Measurements from ENCODE around the gene FBXO39. TPM values are rescaled to one million over a fixed set of nuclear protein-coding genes. Genes with fewer than 3 reads are reported as not detected.

The FBXO39 gene
- total and polyA plus RNA-seq, 4 experiments from 2014 or later, result 0.14 to 0.25 (median 0.20) TPM; not detected in 1

GRCh38 chr17:6830383-6830986, 54.5 kb downstream of the FBXO39 start:
- Histone ChIP-seq H3K27ac (ENCODE audit: low read depth, low read length) (no peak overlapping the region), H3K9me3 (ENCODE audit: control insufficient read depth in 1 of 2, low read length in 2 of 2) (no peaks in the 10 kb centered on the region), H3K4me1 (ENCODE audit: insufficient read depth, low read length) (peaks cover 13% of the 10 kb centered on the region), H3K36me3 (ENCODE audit: insufficient read depth, low read length) (no peaks in the 10 kb centered on the region), H3K4me3 (ENCODE audit: low read length in 2 of 2) (no peak overlapping the region), H3K27me3 (ENCODE audit: insufficient read depth, low read length) (peaks cover 31% of the 10 kb centered on the region)
- H3K4me1 Mint-ChIP-seq, result peaks cover 6 to 20% (median 18%) of the 10 kb centered on the region in 4 donors
- peaks cover 0 to 2% (median 0%) of the 10 kb centered on the region in 8 donors for H3K9me3 Mint-ChIP-seq
- ChIA-PET POLR2A (ENCODE audit: partially characterized antibody) (no interaction called here), CTCF (ENCODE audit: partially characterized antibody) (no interaction called here)
- peak overlapping the region in 2 of 8 donors; percentile 51 to 60 for H3K4me3 Mint-ChIP-seq
- peaks cover 30 to 51% of the 10 kb centered on the region in 2 donors for H3K27me3 Mint-ChIP-seq
- intact Hi-C loops (cut with micrococcal nuclease), result no loop called here
- H3K36me3 Mint-ChIP-seq, result no peaks in the 10 kb centered on the region
- no peak for DNase-seq
- peak overlapping the region in 6 of 7 donors; percentile 5 to 96 (median 91) for H3K27ac Mint-ChIP-seq

- H3K27ac Mint-ChIP-seq, result peak within 1 kb of the TSS; percentile 68 to 96 (median 94)
- POLR2A ChIA-PET (ENCODE audit: partially characterized antibody), result no interaction called here
- H3K36me3 ChIP-seq (ENCODE audit: insufficient read depth, low read length), result no peaks in the 10 kb centered on the region
- H3K9me3 ChIP-seq (ENCODE audit: control insufficient read depth in 1 of 2, low read length in 2 of 2), result no peaks in the 10 kb centered on the region
- peaks cover 13% of the 10 kb centered on the region for H3K4me1 ChIP-seq (ENCODE audit: insufficient read depth, low read length)
- CTCF ChIA-PET (ENCODE audit: partially characterized antibody), result interaction anchor here (1.4 kb wide), 1 partner anchor 12 kb away, joined by 13 read pairs; no protein-coding TSS in a partner anchor
- peak within 1 kb of the TSS; percentile 78 to 90 (median 85) for H3K4me3 Mint-ChIP-seq
- H3K27me3 ChIP-seq (ENCODE audit: insufficient read depth, low read length), result peaks cover 31% of the 10 kb centered on the region
- intact Hi-C loops (cut with micrococcal nuclease), result no loop called here
- peaks cover 6 to 20% (median 18%) of the 10 kb centered on the region in 4 donors for H3K4me1 Mint-ChIP-seq
- H3K27ac ChIP-seq (ENCODE audit: low read depth, low read length), result no peak within 1 kb of the TSS
- H3K4me3 ChIP-seq (ENCODE audit: low read length in 2 of 2), result peak within 1 kb of the TSS in 1 of 2 donors; percentile 35
- peak; percentile 75 to 83 (median 78) for DNase-seq
- no peaks in the 10 kb centered on the region for H3K36me3 Mint-ChIP-seq
- peaks cover 31 to 56% of the 10 kb centered on the region in 2 donors for H3K27me3 Mint-ChIP-seq
- peaks cover 0 to 2% (median 0%) of the 10 kb centered on the region in 8 donors for H3K9me3 Mint-ChIP-seq
These were observed 55.7 kb downstream of the FBXO39 start, which contains the start of gene TEKT1 for GRCh38 chr17:6831661-6832263. TEKT1 (minus strand) TSS chr17:6831729; CDS start chr17:6830376, 1,353 bp downstream.

Other genes starting within 250 kb of the FBXO39 start
- under 1 TPM; 0.29 to 0.50 TPM for gene PITPNM3, start 219.7 kb upstream of the FBXO39 start, total RNA-seq
- gene PITPNM3, start 219.7 kb upstream of the FBXO39 start, polyA plus RNA-seq, result under 1 TPM in 1 of 2 donors, not detected in 1; 0.05 TPM
- gene KIAA0753, start 135.5 kb upstream of the FBXO39 start, total RNA-seq, result 10 to 100 TPM; 15.6 to 18.6 TPM
- 1 to 10 TPM; 1.8 to 3.4 TPM for gene KIAA0753, start 135.5 kb upstream of the FBXO39 start, polyA plus RNA-seq
- 10 to 100 TPM; 17.0 to 27.1 TPM for gene TXNDC17, start 135.2 kb upstream of the FBXO39 start, total RNA-seq
- 100 to 1,000 TPM in 1 of 2 donors, 10 to 100 TPM in 1; 74.7 to 122 TPM for gene TXNDC17, start 135.2 kb upstream of the FBXO39 start, polyA plus RNA-seq
- 10 to 100 TPM; 30.8 to 35.8 TPM for gene MED31, start 124.6 kb upstream of the FBXO39 start, total RNA-seq
- 10 to 100 TPM; 25.6 to 44.7 TPM for gene MED31, start 124.6 kb upstream of the FBXO39 start, polyA plus RNA-seq
- gene C17orf100, start 124.5 kb upstream of the FBXO39 start, total RNA-seq, result 1 to 10 TPM; 4.0 to 4.3 TPM
- gene C17orf100, start 124.5 kb upstream of the FBXO39 start, polyA plus RNA-seq, result 1 to 10 TPM; 4.3 to 4.7 TPM
- gene SLC13A5, start 62.8 kb upstream of the FBXO39 start, total RNA-seq, result not detected
- not detected for gene SLC13A5, start 62.8 kb upstream of the FBXO39 start, polyA plus RNA-seq
- 10 to 100 TPM; 91.0 to 99.3 TPM for gene XAF1, start 20.2 kb upstream of the FBXO39 start, total RNA-seq
- 10 to 100 TPM in 1 of 2 donors, 1 to 10 TPM in 1; 8.0 to 44.0 TPM for gene XAF1, start 20.2 kb upstream of the FBXO39 start, polyA plus RNA-seq
- not detected for gene TEKT1, start 55.5 kb downstream of the FBXO39 start, total RNA-seq
- not detected for gene TEKT1, start 55.5 kb downstream of the FBXO39 start, polyA plus RNA-seq
- not detected for gene ALOX12, start 219.8 kb downstream of the FBXO39 start, total RNA-seq
- under 1 TPM in 1 of 2 donors, not detected in 1; 0.19 TPM for gene ALOX12, start 219.8 kb downstream of the FBXO39 start, polyA plus RNA-seq
- gene RNASEK, start 236.4 kb downstream of the FBXO39 start, total RNA-seq, result 100 to 1,000 TPM; 166 to 179 TPM
- gene RNASEK, start 236.4 kb downstream of the FBXO39 start, polyA plus RNA-seq, result 100 to 1,000 TPM; 410 to 812 TPM
- gene BCL6B, start 246.8 kb downstream of the FBXO39 start, total RNA-seq, result not detected
- gene BCL6B, start 246.8 kb downstream of the FBXO39 start, polyA plus RNA-seq, result not detected